OCI-LY3 (cell line): ENCODE data around the gene FOSL1.

Source experiments
- EZH2phosphoT487 ChIP-seq: fragments of 200-600 bp; shearing (Covaris generic); IDR thresholded peaks from 2 replicates; pipeline ENCODE4 v1.6.1; 2018; ENCODE audit warnings: antibody characterized with exemption, mixed run types, low read depth
- TF ChIP-seq, protein P1 (sequence below): fragments of 200-600, 300-600 bp; sonication (generic); IDR thresholded peaks from 2 replicates; pipeline ENCODE4 v1.5.1; 2014; ENCODE audit warnings: antibody characterized with exemption, low read length, low read depth

DNA sequence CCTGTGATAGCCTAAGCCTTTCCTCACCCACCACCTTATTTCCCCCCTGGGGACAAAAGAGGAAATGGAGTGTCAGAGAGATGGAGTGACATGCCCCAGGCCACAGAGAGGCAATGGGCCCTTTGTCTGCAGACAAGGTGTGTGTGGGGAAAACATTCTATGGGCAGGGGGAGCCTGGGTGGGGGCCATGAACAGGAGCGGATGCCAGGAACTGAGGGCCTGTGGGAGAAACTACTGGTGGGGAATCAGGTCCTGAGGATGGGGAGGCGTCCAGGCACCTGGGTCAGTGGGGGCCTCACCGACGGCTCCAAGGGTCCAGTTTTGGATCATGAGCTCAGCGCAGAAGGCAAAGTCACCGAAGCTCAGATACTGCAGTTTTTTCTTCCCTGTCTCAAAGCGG lies 15.0 kb downstream of the FOSL1 start:
- TF ChIP-seq, protein P1, sequence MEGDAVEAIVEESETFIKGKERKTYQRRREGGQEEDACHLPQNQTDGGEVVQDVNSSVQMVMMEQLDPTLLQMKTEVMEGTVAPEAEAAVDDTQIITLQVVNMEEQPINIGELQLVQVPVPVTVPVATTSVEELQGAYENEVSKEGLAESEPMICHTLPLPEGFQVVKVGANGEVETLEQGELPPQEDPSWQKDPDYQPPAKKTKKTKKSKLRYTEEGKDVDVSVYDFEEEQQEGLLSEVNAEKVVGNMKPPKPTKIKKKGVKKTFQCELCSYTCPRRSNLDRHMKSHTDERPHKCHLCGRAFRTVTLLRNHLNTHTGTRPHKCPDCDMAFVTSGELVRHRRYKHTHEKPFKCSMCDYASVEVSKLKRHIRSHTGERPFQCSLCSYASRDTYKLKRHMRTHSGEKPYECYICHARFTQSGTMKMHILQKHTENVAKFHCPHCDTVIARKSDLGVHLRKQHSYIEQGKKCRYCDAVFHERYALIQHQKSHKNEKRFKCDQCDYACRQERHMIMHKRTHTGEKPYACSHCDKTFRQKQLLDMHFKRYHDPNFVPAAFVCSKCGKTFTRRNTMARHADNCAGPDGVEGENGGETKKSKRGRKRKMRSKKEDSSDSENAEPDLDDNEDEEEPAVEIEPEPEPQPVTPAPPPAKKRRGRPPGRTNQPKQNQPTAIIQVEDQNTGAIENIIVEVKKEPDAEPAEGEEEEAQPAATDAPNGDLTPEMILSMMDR: no peak
- no peak for TF ChIP-seq EZH2phosphoT487
